ENCODE measurements around the gene ITCH.
"Not testable (repeated sequence)": the region's sequence is repeated elsewhere in the genome, so short reads cannot be mapped to it uniquely, and the experiment has no call there.

The ITCH gene

DNA sequence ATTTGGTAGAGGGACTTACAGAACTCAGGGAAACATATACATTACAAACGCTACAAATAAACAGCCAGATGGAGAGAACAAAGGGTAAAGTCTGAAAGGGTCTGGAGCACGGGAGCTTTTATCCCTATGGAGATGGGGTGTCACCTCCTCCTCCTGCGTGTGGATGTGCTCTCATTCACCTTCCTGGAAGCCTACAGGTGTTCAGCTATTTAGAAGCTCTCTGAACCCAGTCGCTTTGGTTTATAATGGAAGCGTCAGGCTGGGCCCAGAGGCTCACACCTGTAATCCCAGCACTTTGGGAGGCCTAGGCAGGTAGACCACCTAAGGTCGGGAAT, 17.7 kb upstream of the ITCH start:
- no peak for DNase-seq (ENCODE audit: low read depth)
- no peak overlapping the region for H3K4me3 ChIP-seq (ENCODE audit: control insufficient read depth, low read depth, low read length)
- TF ChIP-seq, protein P1, sequence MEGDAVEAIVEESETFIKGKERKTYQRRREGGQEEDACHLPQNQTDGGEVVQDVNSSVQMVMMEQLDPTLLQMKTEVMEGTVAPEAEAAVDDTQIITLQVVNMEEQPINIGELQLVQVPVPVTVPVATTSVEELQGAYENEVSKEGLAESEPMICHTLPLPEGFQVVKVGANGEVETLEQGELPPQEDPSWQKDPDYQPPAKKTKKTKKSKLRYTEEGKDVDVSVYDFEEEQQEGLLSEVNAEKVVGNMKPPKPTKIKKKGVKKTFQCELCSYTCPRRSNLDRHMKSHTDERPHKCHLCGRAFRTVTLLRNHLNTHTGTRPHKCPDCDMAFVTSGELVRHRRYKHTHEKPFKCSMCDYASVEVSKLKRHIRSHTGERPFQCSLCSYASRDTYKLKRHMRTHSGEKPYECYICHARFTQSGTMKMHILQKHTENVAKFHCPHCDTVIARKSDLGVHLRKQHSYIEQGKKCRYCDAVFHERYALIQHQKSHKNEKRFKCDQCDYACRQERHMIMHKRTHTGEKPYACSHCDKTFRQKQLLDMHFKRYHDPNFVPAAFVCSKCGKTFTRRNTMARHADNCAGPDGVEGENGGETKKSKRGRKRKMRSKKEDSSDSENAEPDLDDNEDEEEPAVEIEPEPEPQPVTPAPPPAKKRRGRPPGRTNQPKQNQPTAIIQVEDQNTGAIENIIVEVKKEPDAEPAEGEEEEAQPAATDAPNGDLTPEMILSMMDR (conservative IDR thresholded peaks at IDR 0.05; ENCODE audit: control insufficient read depth, insufficient read depth, low read depth, low read length) = no peak

DNA sequence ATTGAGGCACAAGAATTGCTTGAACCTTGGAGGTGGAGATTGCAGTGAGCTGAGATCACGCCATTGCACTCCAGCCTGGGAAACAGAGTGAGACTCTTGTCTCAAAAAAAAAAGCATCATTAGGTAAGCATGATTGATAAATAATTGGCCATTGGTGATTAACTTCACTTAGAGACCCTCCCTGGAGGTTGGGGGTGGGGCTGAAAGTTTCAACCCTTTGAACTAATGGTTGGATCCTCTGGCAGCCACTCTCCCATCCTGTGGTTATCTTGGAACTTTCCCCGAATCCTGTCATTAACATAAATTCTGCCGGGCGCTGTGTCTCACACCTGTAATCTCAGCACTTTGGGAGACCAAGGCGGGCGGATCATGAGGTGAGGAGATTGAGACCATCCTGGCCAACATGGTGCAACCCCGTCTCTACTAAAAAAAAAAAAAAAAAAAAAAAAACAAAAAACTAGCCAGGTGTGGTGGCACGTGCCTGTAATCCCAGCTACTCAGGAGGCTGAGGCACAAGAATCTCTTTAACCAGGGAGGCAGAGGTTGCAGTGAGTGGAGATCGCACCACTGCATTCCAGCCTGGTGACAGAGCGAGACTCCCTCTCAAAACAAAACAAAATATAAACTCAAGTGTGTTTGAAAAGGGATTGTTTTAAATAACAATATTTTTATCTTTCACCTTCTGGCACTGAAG, 17.1 kb upstream of the ITCH start:
- DNase-seq (ENCODE audit: low read depth) = not testable (repeated sequence)

DNA sequence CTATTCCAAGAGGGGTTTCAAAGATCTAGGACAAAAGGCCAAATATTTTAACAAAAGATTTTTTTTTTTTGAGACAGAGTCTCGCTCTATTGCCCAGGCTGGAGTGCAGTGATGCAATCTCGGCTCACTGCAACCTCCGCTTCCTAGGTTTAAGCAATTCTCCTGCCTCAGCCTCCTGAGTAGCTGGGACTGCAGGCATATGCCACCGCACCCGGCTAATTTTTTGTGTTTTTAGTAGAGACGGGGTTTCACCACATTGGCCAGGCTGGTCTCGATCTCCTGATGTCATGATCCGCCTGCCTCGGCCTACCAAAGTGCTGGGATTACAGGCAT, 16.6 kb upstream of the ITCH start:
- not testable (repeated sequence) for H3K4me3 ChIP-seq (ENCODE audit: control insufficient read depth, low read depth, low read length); DNase-seq (ENCODE audit: low read depth)

More for the DNA sequence above, 17.1 kb upstream of the ITCH start:
- H3K4me3 ChIP-seq (ENCODE audit: control insufficient read depth, low read depth, low read length) = not testable (repeated sequence)

DNA sequence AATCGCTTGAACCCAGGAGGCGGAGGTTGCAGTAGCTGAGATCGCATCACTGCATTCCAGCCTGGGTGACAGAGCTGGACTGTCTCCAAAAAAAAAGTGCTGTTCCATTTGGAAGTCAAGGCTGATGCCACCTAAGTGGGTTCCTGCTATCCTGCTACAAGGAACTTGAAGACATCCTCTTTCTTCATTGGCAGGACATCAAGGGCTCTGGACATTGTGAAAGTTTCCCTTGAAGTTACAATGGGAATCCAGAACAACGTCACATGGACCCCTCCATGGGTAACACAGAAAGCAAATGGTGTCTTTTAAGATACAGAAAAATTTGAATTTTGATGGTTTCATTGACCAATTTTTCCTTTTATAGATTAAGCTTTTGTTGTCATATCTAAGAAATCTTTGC, 15.5 kb upstream of the ITCH start:
- no peak overlapping the region for H3K4me3 ChIP-seq (ENCODE audit: control insufficient read depth, low read depth, low read length)
- DNase-seq (ENCODE audit: low read depth) = no peak
- TF ChIP-seq, protein P1 (conservative IDR thresholded peaks at IDR 0.05; ENCODE audit: control insufficient read depth, insufficient read depth, low read depth, low read length) = no peak

DNA sequence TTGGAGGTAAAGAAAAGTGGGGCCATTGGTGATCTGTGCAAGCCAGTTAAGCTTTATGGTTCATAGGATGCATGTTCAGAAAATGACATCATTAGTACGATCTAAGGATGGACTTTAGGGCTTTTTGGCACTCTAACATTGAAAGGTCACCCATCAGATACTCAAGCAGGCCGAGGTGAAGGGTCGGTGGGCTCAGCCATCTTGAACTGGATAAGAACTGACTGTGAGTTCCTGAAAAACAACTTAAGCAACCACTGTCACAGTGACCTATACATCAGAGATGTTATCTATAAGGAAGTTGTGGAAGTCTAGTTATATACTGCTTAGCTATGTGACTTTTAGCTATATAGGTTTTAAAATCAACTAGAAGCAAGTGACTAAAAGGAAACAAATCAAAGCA, 13.0 kb upstream of the ITCH start:
- no peak overlapping the region for H3K4me3 ChIP-seq (ENCODE audit: control insufficient read depth, low read depth, low read length)
- DNase-seq (ENCODE audit: low read depth) = no peak
- TF ChIP-seq, protein P1 (conservative IDR thresholded peaks at IDR 0.05; ENCODE audit: control insufficient read depth, insufficient read depth, low read depth, low read length) = no peak

DNA sequence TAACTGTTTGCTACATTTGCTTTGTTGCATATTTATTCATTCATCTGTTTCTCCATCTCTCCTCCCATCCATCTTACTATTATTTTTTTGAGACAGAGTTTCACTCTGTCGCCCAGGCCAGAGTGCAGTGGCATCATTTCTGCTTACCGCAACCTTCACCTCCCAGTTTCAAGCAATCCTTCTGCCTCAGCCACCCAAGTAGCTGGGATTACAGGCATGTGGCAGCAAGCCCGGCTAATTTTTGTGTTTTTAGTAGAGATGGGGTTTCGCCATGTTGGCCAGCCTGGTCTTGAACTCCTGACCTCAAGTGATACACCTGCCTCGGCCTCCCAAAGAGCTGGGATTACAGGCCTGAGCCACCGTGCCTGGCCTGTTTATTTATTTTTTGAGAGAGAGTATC, 9.6 kb upstream of the ITCH start:
- DNase-seq (ENCODE audit: low read depth); H3K4me3 ChIP-seq (ENCODE audit: control insufficient read depth, low read depth, low read length): not testable (repeated sequence)

DNA sequence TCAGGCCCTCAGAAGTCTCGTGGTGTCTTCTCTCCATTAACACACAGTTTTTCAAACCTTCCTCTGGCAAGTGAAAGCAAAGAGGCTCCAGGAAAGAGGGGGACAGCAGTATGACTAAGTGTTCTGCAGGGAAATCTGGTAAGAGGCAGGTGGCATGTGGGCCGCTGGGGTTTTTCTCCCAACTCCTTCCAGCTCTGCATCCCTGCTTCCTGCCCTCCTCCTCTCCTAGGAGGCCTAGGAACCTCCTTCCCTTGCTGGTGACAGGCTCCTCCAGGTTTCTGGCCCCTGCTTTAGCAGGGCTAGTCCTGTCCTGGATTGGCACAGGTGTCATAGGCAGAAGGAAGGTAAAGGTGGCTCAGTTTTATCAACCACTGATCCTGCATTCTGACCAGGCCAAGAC, 7.6 kb upstream of the ITCH start:
- no peak for DNase-seq (ENCODE audit: low read depth)
- TF ChIP-seq, protein P1 (conservative IDR thresholded peaks at IDR 0.05; ENCODE audit: control insufficient read depth, insufficient read depth, low read depth, low read length) = no peak
- H3K4me3 ChIP-seq (ENCODE audit: control insufficient read depth, low read depth, low read length) = no peak overlapping the region

DNA sequence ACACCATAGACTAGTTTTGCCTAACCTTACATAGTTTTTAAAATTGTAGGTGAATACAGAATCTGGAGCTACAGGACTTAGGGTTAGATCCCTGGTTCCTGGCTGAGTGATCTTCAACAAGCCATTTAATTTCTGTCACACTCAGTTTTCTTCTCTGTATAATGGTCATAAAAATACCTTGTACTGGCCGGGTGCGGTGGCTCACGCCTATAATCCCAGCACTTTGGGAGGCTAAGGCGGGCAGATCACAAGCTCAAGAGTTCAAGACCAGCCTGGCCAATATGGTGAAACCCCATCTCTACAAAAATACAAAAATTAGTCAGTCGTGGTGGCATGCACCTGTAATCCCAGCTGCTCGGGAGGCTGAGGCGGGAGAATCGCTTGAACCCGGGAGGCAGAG, 3.3 kb upstream of the ITCH start:
- not testable (repeated sequence) for DNase-seq (ENCODE audit: low read depth); H3K4me3 ChIP-seq (ENCODE audit: control insufficient read depth, low read depth, low read length)

DNA sequence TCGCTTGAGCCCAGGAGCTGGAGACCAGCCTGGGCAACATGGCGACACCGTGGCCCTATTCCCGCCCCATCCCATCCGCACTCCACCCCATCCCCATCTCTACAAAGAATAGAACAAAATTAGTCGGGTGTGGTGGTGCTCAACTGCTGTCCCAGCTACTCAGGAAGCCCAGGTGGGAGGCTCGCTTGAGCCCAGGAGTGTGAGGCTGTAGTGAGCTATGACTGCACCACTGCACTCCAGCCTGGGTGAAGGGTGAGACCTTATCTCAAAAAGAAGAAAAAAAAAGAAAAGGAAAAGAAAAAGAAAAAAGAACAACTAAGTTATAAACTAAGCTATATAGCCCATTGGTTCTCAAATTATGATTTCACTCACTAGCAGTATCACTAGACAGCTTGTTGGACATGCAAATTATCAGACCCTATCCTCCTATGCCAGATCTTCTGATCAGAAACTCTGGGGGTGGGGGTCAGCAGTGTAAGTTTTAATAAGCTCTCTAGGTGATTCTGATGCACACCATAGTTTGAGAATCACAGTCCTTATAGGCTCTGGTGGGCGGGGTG, 491 bp upstream of the ITCH start:
- peak overlapping the region; percentile 88 for H3K4me3 ChIP-seq (ENCODE audit: control insufficient read depth, low read depth, low read length)
- DNase-seq (ENCODE audit: low read depth) = no peak
- TF ChIP-seq, protein P1 (conservative IDR thresholded peaks at IDR 0.05; ENCODE audit: control insufficient read depth, insufficient read depth, low read depth, low read length) = no peak

Data from fibroblast of mammary gland (primary cell).